HG02973 (cell line): Measurements from ENCODE around the gene NFE2L2.
"Not testable (repeated sequence)": the region's sequence is repeated elsewhere in the genome, so short reads cannot be mapped to it uniquely, and the experiment has no call there.

Experiments
- ATAC-seq: cut with Tn5 transposase; IDR thresholded peaks from one replicate; pipeline ENCODE4 v1.9.1; 2021; ENCODE audit warnings: moderate library complexity; ENCODE audit not compliant: unreplicated experiment

NFE2L2 gene

GRCh38 chr2:177204417-177204816 lies 60.1 kb downstream of the NFE2L2 start:
- ATAC-seq = no peak

GRCh38 chr2:177201919-177202346 lies 62.6 kb downstream of the NFE2L2 start:
- no peak for ATAC-seq

GRCh38 chr2:177200419-177200818 lies 64.1 kb downstream of the NFE2L2 start:
- not testable (repeated sequence) for ATAC-seq

GRCh38 chr2:177195194-177195593 lies 69.3 kb downstream of the NFE2L2 start:
- no peak for ATAC-seq

- peak; percentile 60 for ATAC-seq
These were observed 71.3 kb downstream of the NFE2L2 start for GRCh38 chr2:177193240-177193639.

GRCh38 chr2:177192788-177193187 lies 71.7 kb downstream of the NFE2L2 start:
- no peak for ATAC-seq

GRCh38 chr2:177190941-177191340 lies 73.6 kb downstream of the NFE2L2 start:
- ATAC-seq = no peak

- no peak for ATAC-seq
These were observed 75.8 kb downstream of the NFE2L2 start for GRCh38 chr2:177188482-177189469.

GRCh38 chr2:177187631-177188312 lies 76.8 kb downstream of the NFE2L2 start:
- ATAC-seq = no peak

- not testable (repeated sequence) for ATAC-seq
These were observed 78.5 kb downstream of the NFE2L2 start for GRCh38 chr2:177186038-177186437.

GRCh38 chr2:177184606-177185005 lies 79.9 kb downstream of the NFE2L2 start:
- ATAC-seq = no peak

- no peak for ATAC-seq
These were observed 80.7 kb downstream of the NFE2L2 start for GRCh38 chr2:177183860-177184259.
